Keratinocyte (primary cell): ENCODE results near the gene CMIP. TPM values are rescaled to one million over a fixed set of nuclear protein-coding genes. Genes with fewer than 3 reads are reported as not detected.
A peak's percentile ranks its signal among the peaks of the same experiment; 100 is the strongest.

Experiments used
- DNase-seq: peaks from one replicate; pipeline ENCODE4 v3.0.0-alpha.2; 2011; ENCODE audit warnings: low read depth, missing footprints, low spot score
- FAIRE-seq: peaks from 2 replicates; lab custom pipeline; 2011; peaks lifted over from hg19 to GRCh38; lab: Jason Lieb, UNC
- H2AFZ ChIP-seq: 2 replicates; pipeline ENCODE4 v1.6.0; 2012; ENCODE audit warnings: low read length, control low read depth, inconsistent platforms; ENCODE audit not compliant: control insufficient read depth
- H3K27ac ChIP-seq: 2 replicates; pipeline ENCODE4 v1.5.1; 2011; ENCODE audit warnings: low read length; ENCODE audit not compliant: control insufficient read depth, insufficient read depth
- H3K27me3 ChIP-seq: 3 replicates; pipeline ENCODE4 v1.6.0; 2011; ENCODE audit warnings: low read length; ENCODE audit not compliant: control insufficient read depth, insufficient read depth; ENCODE audit errors: extremely low read depth
- H3K36me3 ChIP-seq, 2 experiments: 2 replicates in 1 of 2; 3 replicates in 1 of 2; pipeline ENCODE4 v1.5.1; 2011; ENCODE audit warnings: low read length in 2 of 2, mild to moderate bottlenecking in 1 of 2; ENCODE audit not compliant: control insufficient read depth in 2 of 2, insufficient read depth in 2 of 2; ENCODE audit errors: extremely low read depth in 1 of 2
- H3K4me1 ChIP-seq: 3 replicates; pipeline ENCODE4 v1.5.1; 2011; ENCODE audit warnings: low read length; ENCODE audit not compliant: control insufficient read depth, insufficient read depth; ENCODE audit errors: extremely low read depth
- H3K4me2 ChIP-seq: 3 replicates; pipeline ENCODE4 v1.6.0; 2011; ENCODE audit warnings: low read depth, low read length; ENCODE audit not compliant: control insufficient read depth, insufficient read depth; ENCODE audit errors: extremely low read depth
- H3K4me3 ChIP-seq, 3 experiments: fragments of 200-600 bp in 1 of 3; sonication (generic) in 1 of 3; 2 replicates in 2 of 3; 3 replicates in 1 of 3; pipeline ENCODE4 v1.5.1; 2011 to 2016; ENCODE audit warnings: low read length in 3 of 3, mild to moderate bottlenecking in 3 of 3, control low read depth in 2 of 3, inconsistent platforms in 1 of 3, low read depth in 1 of 3, mixed read lengths in 1 of 3, mixed run types in 1 of 3, moderate library complexity in 1 of 3; ENCODE audit not compliant: control insufficient read depth in 2 of 3, insufficient read depth in 2 of 3; ENCODE audit errors: extremely low read depth in 1 of 3
- H3K79me2 ChIP-seq: 2 replicates; pipeline ENCODE4 v1.6.0; 2012; ENCODE audit warnings: low read length; ENCODE audit not compliant: control insufficient read depth, insufficient read depth
- H3K9ac ChIP-seq: 3 replicates; pipeline ENCODE4 v1.6.0; 2011; ENCODE audit warnings: low read length; ENCODE audit not compliant: control insufficient read depth, insufficient read depth; ENCODE audit errors: extremely low read depth
- H3K9me1 ChIP-seq: 3 replicates; pipeline ENCODE4 v1.6.0; 2011; ENCODE audit warnings: low read length; ENCODE audit not compliant: control insufficient read depth, insufficient read depth; ENCODE audit errors: extremely low read depth
- H3K9me3 ChIP-seq: 2 replicates; pipeline ENCODE4 v1.5.1; 2012; ENCODE audit warnings: low read depth, low read length; ENCODE audit not compliant: control insufficient read depth
- H4K20me1 ChIP-seq: 3 replicates; pipeline ENCODE4 v1.6.0; 2011; ENCODE audit warnings: low read length; ENCODE audit not compliant: control insufficient read depth, insufficient read depth; ENCODE audit errors: extremely low read depth
- CTCF ChIP-seq, 3 experiments: IDR thresholded peaks in 1 of 3; conservative IDR thresholded peaks in 1 of 3; optimal IDR thresholded peaks in 1 of 3; 2 replicates in 2 of 3; 3 replicates in 1 of 3; pipeline versions ENCODE3 to v1.5.1; 2011; ENCODE audit warnings: low read length in 3 of 3, mild to moderate bottlenecking in 3 of 3, moderate library complexity in 2 of 3, control low read depth in 1 of 3, inconsistent platforms in 1 of 3; ENCODE audit not compliant: insufficient read depth in 2 of 3; ENCODE audit errors: extremely low read depth in 1 of 3
- EZH2 ChIP-seq: IDR thresholded peaks from one replicate; pipeline ENCODE4 v1.6.1; 2012; ENCODE audit warnings: inconsistent platforms, mild to moderate bottlenecking, low read length, moderate library complexity
- dilution Hi-C: fragments of 300-500 bp; cut with MboI; formaldehyde crosslinking; loops from one replicate; pipeline ENCODE4 v1.7.0; 2020; ENCODE audit warnings: low sequenced_read_pairs; ENCODE audit not compliant: extremely low pct_ligation_motif_present
- polyA plus RNA-seq, 5 experiments: library from polyadenylated mRNA; depleted of rRNA in 3 of 5; stranded (reverse) in 3 of 5; stranded (forward) in 1 of 5; unstranded in 1 of 5; fragments of >200 nt; gene quantifications; 1 replicate in 1 of 5; 2 replicates in 3 of 5; 3 replicates in 1 of 5; pipeline versions ENCODE4 v1.2.1 to v1.2.3, GENCODE V29; 2011 to 2012; ENCODE audit warnings: missing spikeins in 2 of 5, low read depth in 1 of 5, low replicate concordance in 1 of 5

CMIP gene
- polyA plus RNA-seq, 1 donor (not counting 4 experiments of a cell fraction or from before 2014, with no cell fraction given) = 5.0 TPM

GRCh38 chr16:81442916-81443687 is 1.5 kb upstream of the CMIP start:
- Histone ChIP-seq H3K36me3 (peaks cover 0 to 2% of the 10 kb centered on the region in 2 experiments), H3K9ac (peak overlapping the region; percentile 67), H3K4me1 (peaks cover 23% of the 10 kb centered on the region), H3K27me3 (peaks cover 9% of the 10 kb centered on the region), H3K4me2 (no peak overlapping the region), H4K20me1 (peaks cover 1% of the 10 kb centered on the region), H3K4me3 (no peak overlapping the region), H2AFZ (no peak overlapping the region), H3K9me1 (no peaks in the 10 kb centered on the region), H3K9me3 (no peaks in the 10 kb centered on the region), H3K27ac (no peak overlapping the region), H3K79me2 (peaks cover 29% of the 10 kb centered on the region)
- FAIRE-seq (peak; percentile 58), DNase-seq (no peak)
- dilution Hi-C loops = no loop called here
- TF ChIP-seq EZH2 = no peak

- H4K20me1 ChIP-seq = peaks cover 9% of the 10 kb centered on the region
- H3K4me3 ChIP-seq = peak overlapping the region in 2 of 3 experiments; percentile 28
- TF ChIP-seq CTCF (optimal IDR thresholded peaks at IDR 0.05 in 1 of 3, IDR thresholded peaks at IDR 0.05 in 1 of 3, conservative IDR thresholded peaks at IDR 0.05 in 1 of 3; ENCODE audit: extremely low read depth in 1 of 3, insufficient read depth in 2 of 3, low read length in 3 of 3) (no peak), EZH2 (no peak)
- DNase-seq (no peak), FAIRE-seq (no peak)
- H3K4me2 ChIP-seq = peak overlapping the region; percentile 67
- peaks cover 31% of the 10 kb centered on the region for H3K4me1 ChIP-seq
- H2AFZ ChIP-seq = no peak overlapping the region
- H3K27ac ChIP-seq = peak overlapping the region; percentile 25
- H3K27me3 ChIP-seq = peaks cover 9% of the 10 kb centered on the region
- peaks cover 37% of the 10 kb centered on the region for H3K79me2 ChIP-seq
- no peaks in the 10 kb centered on the region for H3K9me1 ChIP-seq
- no peaks in the 10 kb centered on the region for H3K9me3 ChIP-seq
- H3K36me3 ChIP-seq = peaks cover 0 to 6% of the 10 kb centered on the region in 2 experiments
- dilution Hi-C loops = no loop called here
- H3K9ac ChIP-seq = peak overlapping the region; percentile 67
Measured at GRCh38 chr16:81443688-81444447, 740 bp upstream of the CMIP start.
